SHP77 treated with DMSO at 0.1 percent for 48 hours (cell line): Measurements from ENCODE around the gene NCOA6.

Experiments used
- DNase-seq: peaks from one replicate; lab custom pipeline; 2025; lab: John Stamatoyannopoulos, UW

Gene NCOA6

GRCh38 chr20:34704177-34705007 lies 121.1 kb downstream of the NCOA6 start, which contains the start of gene TP53INP2:
Gene TP53INP2, plus strand, starts transcription at chr20:34704344. Its CDS starts 4,396 bp downstream, at chr20:34708740.
- peak; percentile 44 for DNase-seq

GRCh38 chr20:34703424-34704176 lies 121.9 kb downstream of the NCOA6 start:
- no peak for DNase-seq

- no peak for DNase-seq
These were observed 122.4 kb downstream of the NCOA6 start for GRCh38 chr20:34703061-34703423.

GRCh38 chr20:34701405-34702085 lies 123.9 kb downstream of the NCOA6 start:
- no peak for DNase-seq

- DNase-seq = no peak
These were observed 132.0 kb downstream of the NCOA6 start for GRCh38 chr20:34693414-34693813.

GRCh38 chr20:34691838-34692237 lies 133.6 kb downstream of the NCOA6 start:
- DNase-seq = no peak

GRCh38 chr20:34689486-34689885 lies 136.0 kb downstream of the NCOA6 start:
- no peak for DNase-seq

DNA sequence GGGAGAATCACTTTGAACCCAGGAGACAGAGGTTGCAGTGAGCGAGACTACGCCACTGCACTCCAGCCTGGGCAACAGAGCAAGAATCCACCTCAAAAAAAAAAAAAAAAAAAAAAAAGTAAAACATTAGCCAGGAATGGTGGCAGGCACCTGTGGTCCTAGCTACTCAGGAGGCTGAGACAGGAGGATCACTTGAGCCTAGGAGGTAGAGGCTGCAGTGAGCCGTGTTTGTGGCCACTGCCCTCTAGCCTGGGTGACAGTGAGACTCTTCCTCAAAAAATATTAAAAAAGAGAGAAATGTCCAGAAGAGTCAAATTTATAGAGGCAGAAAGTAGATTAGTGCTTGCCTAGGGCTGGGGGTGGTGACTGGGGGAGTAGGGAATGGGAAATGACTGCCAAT lies 141.8 kb downstream of the NCOA6 start:
- DNase-seq = no peak

DNA sequence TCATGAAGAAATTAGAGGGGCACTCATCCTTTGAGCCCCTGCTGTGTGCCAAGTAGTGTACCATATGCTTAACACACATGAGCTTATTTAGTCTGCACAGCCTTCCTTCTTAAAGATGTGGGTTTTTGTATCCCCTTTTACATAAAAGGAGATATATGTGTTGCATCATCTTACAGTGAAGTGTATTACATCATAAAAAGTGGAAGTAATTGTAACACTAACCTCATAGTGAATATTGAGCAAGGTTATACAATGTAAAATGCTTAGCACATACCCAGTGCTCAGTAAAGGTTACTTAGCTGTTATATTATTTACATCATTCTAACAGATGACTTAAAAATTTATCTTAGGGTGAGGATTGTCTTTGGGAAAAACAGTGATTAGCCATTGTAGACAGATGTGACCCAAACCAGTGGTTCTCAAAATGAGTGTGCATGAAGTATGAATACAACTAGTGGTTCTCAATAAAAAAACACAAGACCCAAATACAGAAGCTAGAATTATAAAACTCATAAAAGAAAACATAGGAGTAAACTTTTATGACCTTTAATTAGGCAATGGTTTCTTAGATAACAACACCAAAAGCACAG lies 144.8 kb downstream of the NCOA6 start:
- no peak for DNase-seq

DNA sequence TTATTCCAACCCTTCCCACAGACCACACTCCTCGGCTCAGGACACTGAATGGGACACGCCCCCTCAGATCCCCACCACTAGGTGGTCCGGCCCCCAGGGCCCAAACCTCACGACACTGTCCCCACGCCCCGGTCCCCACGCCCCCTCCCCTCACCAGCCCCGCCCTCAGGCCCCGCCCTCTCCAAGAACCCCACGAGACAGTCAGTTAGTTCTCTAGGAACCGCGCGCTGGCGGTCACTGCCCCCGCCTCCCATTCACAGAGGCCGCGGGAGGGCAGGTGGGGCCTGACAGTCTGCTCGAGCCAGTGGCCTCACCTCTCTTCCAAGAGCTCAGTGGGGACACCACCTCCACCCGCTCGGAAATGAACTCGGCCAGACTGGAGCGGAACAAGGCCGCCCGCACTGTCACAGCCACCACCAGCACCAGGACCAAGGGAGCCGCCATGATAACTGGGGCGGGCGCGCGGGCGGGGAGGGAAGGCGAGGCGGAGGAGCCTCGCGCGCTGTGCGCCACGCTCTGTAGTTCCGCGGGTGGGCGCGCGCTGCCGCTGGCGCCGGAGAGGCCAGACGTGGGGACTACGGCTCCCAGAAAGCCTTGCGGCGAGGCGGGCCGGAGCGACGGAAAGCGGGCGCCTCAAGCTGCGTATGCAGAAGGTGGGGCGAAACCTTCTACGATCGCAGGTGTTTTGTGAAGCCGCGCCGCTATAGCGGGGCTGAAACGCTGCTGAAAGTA lies 148.6 kb downstream of the NCOA6 start, which contains the start of gene PIGU:
PIGU (minus strand) TSS at position 451 of the 732 bp plus-strand sequence; CDS start at position 444, 7 bp downstream.
- peak; percentile 91 for DNase-seq

- no peak for DNase-seq
These were observed 149.3 kb downstream of the NCOA6 start for GRCh38 chr20:34675993-34676641.

DNA sequence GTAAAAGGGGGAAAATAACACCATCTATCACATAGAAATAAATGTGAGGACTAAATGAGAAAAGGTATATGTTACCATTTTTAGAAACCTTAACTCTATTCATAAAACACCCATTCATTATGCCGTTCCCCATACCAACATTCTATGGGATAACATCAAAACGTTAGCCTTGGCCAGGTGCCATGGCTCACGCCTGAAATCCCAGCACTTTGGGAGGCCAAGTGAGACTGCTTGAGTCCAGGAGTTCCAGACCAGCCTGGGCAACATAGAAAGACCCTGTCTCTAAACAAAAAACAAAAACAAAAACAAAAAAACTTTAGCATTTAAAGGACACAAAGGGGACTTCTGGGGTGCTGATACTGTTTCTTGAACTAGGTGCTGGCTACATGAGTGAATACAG lies 149.9 kb downstream of the NCOA6 start:
- DNase-seq = no peak

GRCh38 chr20:34673412-34673811 lies 152.0 kb downstream of the NCOA6 start:
- DNase-seq = no peak

DNA sequence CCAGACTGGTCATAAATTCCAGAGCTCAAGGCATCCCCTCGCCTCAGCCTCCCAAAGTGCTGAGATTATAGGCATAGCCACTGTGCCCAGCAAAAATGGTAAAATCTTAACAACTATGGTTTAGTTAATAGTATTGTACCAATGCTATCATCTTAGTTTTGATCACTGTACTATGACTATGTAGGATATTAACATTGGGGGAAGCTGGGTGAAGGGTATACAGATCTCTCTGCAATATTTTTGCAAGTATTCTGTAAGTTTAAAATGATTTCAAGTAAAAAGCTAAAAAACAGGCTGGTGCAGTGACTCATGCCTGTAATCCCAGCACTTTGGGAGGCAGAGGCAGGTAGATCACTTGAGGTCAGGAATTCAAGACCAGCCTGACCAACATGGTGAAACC lies 156.4 kb downstream of the NCOA6 start:
- no peak for DNase-seq
